Hematopoietic multipotent progenitor cell treated with erythropoietin and hydrocortisone succinate and interleukin-3 and kit ligand, for 6 days (in vitro differentiated cells): ENCODE data around the gene HS2ST1.
A peak's percentile ranks its signal among the peaks of the same experiment; 100 is the strongest.

Experiments used
- DNase-seq: peaks from one replicate; pipeline ENCODE4 v3.0.0-alpha.2; 2015

The HS2ST1 gene

GRCh38 chr1:87117761-87118368 lies 203.4 kb downstream of the HS2ST1 start:
- DNase-seq = no peak

- DNase-seq = no peak
Measured at GRCh38 chr1:87119541-87120140, 205.2 kb downstream of the HS2ST1 start.

DNA sequence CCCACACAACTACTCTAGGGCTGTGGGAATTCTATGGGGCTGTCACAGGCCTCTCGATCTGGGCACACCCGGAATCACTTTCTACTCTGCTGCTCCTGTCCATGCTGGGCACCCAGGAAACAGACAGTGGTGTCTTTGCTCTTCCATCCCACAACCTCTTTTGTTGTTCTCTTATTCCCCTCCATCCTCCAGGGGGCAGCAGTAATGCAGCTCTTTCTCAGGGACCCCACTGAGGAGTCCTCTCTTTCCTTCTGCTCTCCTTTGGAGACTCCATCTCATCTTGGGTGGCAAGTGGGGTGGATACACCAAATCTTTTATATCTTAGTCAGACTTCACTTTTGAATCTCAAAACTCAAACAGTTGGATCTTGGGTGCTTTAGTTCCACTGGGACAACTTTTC lies 206.3 kb downstream of the HS2ST1 start:
- DNase-seq = peak; percentile 43

GRCh38 chr1:87121711-87122163 lies 207.3 kb downstream of the HS2ST1 start:
- DNase-seq = no peak

DNA sequence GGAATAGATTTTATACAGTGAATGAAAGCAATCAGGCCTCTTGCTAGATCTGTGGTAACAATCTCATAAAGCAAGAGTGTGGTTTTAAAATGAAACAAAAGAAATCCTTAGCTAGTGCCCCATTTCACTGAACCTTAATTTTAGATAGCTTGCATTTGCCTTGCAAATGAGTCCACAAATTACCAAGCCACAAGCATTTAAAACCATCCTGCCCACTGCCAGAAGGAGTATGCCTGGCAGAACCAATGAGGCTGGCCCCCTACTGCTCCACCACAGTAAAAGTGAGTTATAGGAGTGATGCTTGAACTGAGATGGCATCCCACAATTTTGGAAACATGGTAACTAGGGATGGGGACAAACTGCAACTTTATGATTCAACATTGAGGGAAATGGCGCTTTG lies 207.8 kb downstream of the HS2ST1 start:
- DNase-seq = no peak

DNA sequence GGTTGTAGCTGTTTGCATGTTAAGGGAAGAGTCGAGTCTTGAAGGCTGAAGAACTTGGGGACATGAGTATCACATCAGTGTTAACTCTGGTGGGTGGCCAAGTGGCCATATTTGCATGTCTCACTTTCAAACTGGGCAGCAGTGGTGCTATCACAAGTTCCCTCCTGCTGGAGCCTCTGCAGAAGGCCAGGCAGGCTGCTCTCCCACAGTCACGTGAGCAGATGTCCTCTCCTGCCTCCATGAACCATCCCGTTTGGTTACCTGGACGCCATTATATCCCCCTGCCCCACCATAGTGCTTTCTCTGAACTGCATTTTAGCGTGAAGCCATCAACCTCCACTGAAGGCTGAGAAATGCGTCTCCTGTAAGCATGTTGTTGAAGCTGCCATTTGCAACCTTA lies 209.2 kb downstream of the HS2ST1 start:
- DNase-seq = no peak

- DNase-seq = no peak
Measured at GRCh38 chr1:87126886-87127505, 212.6 kb downstream of the HS2ST1 start.

DNA sequence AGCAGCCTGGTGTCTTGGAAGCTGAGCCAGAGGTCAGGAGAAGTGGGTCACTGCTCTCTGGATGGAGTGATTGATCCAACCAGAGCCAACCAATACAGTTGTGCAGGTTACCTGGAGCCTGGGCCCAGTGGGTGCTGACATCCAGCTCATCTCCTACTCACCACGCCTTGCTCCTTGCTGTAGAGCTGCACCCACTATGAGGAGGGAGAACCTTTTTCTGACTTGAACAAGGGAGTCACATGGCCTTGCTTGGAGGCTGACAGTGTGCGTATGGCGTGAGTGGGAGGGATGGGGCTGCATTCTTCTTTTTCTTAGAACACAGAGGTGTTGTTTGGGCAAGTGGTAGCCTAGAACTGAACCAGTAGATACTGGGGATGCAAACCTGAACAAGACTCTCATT lies 213.1 kb downstream of the HS2ST1 start:
- DNase-seq = no peak

DNA sequence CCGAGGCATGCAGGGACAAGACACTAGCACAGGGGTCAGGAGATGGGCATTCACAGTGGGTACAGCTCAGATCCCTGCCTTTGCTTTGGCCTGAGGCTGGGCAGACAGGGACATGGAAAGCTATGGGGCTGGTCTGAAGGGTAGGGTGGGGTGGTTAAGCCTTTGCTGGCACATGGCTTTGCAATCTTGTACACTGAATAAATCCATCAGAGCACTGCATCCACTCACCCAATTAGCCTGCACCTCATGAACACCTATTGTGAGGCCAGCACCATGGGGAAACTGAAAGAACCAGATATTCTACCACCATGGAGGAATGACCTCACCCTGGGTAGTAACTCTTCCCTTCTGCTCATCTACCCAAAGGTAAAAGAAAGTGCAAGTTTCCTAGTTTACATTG lies 214.6 kb downstream of the HS2ST1 start:
- no peak for DNase-seq

DNA sequence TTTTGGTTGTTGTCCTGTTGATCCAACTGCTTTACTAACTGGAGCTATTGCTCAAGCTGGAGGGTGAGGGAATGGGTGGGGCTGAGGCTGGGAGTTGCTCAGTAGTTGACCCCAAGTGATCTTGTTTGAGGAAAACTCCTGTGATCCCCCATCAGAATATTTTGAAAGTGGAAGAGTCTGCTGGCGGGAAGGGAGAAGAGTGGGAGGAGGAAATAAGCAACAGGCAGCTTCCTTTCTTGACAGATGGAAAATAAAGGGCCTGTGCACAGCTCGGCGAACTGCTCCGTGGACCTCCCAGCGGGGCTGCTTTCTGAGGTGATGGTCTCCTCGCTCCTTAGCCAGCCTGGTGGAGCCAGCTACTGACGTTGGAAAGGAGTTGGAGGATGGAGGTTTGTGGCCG lies 215.2 kb downstream of the HS2ST1 start:
- no peak for DNase-seq

DNA sequence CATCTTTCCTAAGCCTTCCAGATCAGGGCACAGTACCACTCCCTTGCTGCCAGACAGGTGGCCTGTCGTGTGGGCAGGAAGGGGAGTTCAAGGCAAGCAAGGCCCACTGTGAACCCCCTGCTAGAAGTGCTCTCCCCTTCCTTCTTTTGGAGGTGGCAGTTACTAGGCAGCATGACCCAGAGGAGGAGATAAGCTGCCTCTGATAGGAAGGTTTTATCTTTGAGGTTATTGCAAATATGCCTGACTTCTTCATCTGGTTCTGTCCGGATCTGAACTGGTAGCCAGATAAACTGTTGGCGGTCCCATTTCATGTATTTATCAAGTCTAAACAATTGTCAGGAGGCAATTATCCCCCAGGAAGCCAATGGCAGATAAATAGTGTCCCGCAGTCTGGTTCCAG lies 216.0 kb downstream of the HS2ST1 start:
- DNase-seq = peak; percentile 68

- peak; percentile 87 for DNase-seq
Measured at GRCh38 chr1:87131809-87132283, 217.4 kb downstream of the HS2ST1 start.

GRCh38 chr1:87132284-87132870 lies 217.9 kb downstream of the HS2ST1 start:
- DNase-seq = no peak

DNA sequence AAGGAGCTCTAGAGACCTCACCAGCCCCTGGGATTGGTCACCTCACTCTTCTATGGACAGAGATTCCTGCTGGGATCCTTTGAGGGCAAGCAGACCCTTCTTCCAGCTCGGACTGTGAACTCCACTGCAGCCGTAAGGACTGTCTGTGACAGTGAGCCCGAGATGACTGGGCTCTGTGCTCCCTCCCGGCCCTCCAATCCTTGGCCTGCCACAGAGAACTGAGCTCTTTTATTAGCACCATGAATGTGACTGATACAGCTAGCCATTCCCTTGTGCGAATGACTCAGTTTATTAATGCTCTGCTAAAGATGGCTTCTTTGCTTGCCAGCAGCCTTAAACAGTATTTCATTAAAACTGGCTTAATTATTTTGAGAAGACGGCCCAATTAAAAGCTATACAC lies 219.6 kb downstream of the HS2ST1 start:
- no peak for DNase-seq

DNA sequence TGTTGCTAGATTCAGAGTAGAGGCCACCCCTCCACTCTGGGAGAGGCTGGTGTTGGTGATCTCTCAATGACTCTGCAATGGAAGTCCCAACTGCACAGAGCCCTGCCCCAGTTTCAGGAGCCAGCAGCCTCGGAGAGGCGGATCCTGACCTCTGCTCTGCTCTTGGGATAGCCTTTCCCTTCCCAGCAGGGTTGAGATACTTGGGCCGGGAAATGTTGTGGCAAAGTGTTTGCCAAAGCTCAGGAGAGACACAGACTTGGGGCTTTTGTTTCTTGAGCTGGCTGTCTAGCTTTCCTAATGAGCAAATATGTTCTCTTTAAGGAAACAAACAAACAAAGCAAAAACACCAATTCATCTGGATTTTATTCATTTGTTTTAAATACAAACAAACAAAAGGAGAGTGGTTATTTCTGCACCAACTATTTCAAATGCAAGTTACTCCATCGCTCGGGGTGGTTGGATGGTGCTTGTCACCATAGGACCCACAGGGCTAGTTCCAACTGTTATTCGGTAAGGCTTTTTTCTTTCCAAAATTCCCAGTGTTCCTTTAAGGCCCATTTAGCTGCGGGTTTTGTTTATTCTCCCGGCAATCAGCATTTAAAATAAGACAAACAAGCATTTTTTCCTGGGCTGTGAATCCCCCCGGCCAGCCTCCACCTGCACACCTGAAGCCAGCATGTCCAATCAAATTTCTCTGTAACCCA lies 220.3 kb downstream of the HS2ST1 start:
- DNase-seq = no peak

GRCh38 chr1:87135329-87135712 lies 220.9 kb downstream of the HS2ST1 start:
- DNase-seq = no peak

GRCh38 chr1:87136607-87137341 lies 222.3 kb downstream of the HS2ST1 start:
- DNase-seq = no peak

GRCh38 chr1:87137342-87137739 lies 222.9 kb downstream of the HS2ST1 start:
- peak; percentile 59 for DNase-seq

- DNase-seq = no peak
Measured at GRCh38 chr1:87140831-87141540, 226.6 kb downstream of the HS2ST1 start.

DNA sequence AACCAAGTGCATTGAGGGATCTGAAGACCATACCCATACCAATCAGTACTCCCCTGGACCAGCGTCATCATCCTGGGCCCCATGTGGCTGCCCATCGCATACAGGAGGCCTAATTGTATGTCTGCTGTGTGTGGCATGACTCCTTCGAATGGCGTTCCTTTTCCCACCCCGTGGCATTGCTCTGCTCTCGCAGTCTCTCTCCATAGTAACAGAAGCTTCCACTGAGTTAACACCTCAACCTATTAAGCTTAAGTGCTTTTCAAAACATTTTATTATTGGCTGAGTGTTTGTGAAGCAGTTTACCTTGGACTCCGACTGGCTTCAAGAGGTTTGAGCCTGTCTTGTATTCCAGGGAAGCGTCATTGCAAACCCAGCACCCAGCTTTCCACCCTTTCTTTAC lies 227.1 kb downstream of the HS2ST1 start:
- no peak for DNase-seq

- DNase-seq = no peak
Measured at GRCh38 chr1:87143413-87144135, 229.1 kb downstream of the HS2ST1 start.
